ENCODE measurements around the gene SLC16A5.
"Not testable (repeated sequence)": the region's sequence is repeated elsewhere in the genome, so short reads cannot be mapped to it uniquely, and the experiment has no call there.

Gene SLC16A5, protein sequence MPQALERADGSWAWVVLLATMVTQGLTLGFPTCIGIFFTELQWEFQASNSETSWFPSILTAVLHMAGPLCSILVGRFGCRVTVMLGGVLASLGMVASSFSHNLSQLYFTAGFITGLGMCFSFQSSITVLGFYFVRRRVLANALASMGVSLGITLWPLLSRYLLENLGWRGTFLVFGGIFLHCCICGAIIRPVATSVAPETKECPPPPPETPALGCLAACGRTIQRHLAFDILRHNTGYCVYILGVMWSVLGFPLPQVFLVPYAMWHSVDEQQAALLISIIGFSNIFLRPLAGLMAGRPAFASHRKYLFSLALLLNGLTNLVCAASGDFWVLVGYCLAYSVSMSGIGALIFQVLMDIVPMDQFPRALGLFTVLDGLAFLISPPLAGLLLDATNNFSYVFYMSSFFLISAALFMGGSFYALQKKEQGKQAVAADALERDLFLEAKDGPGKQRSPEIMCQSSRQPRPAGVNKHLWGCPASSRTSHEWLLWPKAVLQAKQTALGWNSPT

DNA sequence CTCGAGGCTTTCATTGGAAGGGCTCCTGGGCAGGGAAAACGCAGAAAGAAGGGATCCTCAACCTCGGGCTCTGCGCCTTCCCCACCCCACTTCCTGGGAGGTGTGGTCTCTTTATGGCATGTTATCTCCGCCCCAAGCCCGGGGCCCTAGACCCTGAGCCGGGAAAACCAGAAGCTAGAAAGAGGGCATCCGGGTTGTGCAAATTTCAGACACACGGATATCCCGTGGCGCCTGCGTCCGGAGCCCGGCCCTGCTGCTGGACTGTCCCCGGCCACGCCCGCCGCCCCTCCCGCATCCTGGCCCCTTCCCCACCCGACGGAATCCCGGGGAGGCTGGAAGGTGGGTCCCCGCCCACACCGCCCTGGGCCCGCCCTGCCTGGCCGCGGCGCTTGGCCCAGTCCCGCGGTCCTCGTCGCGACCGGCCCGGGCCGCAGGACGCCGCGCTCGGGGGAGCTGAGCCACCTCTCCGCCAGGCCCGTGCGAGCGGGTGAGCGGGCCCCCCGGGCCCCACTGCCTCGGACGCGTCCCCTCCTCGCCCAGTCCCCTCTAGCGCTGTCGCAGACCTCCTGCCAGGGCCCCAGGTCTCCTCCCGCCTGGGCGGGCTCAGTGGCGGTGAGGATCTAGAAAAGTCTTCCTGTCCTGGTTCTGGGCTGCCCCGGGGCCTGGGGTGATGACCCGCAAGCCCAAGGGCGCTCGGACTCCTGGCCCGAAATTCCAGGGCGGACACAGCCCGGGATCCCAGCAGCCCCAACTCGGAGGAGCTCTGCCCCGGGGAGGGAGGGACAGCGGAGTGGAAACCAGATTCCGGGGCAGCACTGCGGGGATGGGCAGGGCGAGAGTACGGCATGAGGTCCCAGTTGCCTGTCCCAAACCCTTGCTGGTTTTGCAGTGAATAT, at the start of gene SLC16A5:
TSS of gene SLC16A5 (plus strand) at position 397 of the 896 bp plus-strand sequence. CDS start 5,683 bp downstream, outside the sequence.
- H3K4me3 ChIP-seq (ENCODE audit: low read depth in 1 of 5, low read length in 5 of 5): peak within 1 kb of the TSS; percentile 65 to 77 (median 69)
- peak within 1 kb of the TSS; percentile 60 for H3K27ac ChIP-seq (ENCODE audit: low read depth, low read length)
- H3K9ac ChIP-seq (ENCODE audit: low read length in 5 of 5): peak within 1 kb of the TSS; percentile 38 to 84 (median 80)
- H3K36me3 ChIP-seq (ENCODE audit: control insufficient read depth in 5 of 5, insufficient read depth in 5 of 5, low read length in 5 of 5): no peaks in the 10 kb centered on the region
- no peaks in the 10 kb centered on the region for H3K27me3 ChIP-seq (ENCODE audit: control insufficient read depth in 5 of 5, insufficient read depth in 4 of 5, low read length in 5 of 5)
- H3K9me3 ChIP-seq (ENCODE audit: control insufficient read depth in 5 of 5, low read length in 5 of 5): no peaks in the 10 kb centered on the region
- H3K4me1 ChIP-seq (ENCODE audit: control insufficient read depth in 5 of 5, insufficient read depth in 5 of 5, low read length in 5 of 5): peaks cover 3 to 46% (median 31%) of the 10 kb centered on the region in 5 donors

DNA sequence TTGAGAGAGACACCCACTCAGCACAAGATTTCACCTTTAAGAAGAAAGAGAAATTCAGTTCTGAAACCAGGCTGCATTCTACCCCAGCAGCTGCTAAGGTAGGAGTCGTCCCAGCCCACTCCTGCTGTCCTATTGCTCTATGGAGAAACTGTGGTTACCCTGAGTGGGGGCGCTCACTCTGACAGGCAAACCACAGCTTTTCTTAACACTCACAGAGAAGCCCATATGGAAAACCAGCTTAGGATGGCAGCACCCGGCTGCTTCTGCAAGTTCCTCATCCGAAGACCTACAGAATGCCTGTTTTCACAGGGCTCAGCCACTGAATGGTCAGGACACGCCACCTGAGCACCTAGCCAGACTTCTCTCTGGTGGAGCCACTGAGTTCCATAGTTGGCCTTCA, 48.5 kb upstream of the SLC16A5 start:
- Histone ChIP-seq H3K9me3 (ENCODE audit: control insufficient read depth in 5 of 5, low read length in 5 of 5) (no peaks in the 10 kb centered on the region), H3K9ac (ENCODE audit: low read length in 5 of 5) (no peak overlapping the region), H3K27ac (ENCODE audit: low read depth, low read length) (no peak overlapping the region), H3K4me1 (ENCODE audit: control insufficient read depth in 5 of 5, insufficient read depth in 5 of 5, low read length in 5 of 5) (peaks cover 4 to 28% (median 26%) of the 10 kb centered on the region in 5 donors), H3K36me3 (ENCODE audit: control insufficient read depth in 5 of 5, insufficient read depth in 5 of 5, low read length in 5 of 5) (peaks cover 17 to 41% (median 41%) of the 10 kb centered on the region in 5 donors), H3K4me3 (ENCODE audit: low read depth in 1 of 5, low read length in 5 of 5) (no peak overlapping the region), H3K27me3 (ENCODE audit: control insufficient read depth in 5 of 5, insufficient read depth in 4 of 5, low read length in 5 of 5) (no peaks in the 10 kb centered on the region)

DNA sequence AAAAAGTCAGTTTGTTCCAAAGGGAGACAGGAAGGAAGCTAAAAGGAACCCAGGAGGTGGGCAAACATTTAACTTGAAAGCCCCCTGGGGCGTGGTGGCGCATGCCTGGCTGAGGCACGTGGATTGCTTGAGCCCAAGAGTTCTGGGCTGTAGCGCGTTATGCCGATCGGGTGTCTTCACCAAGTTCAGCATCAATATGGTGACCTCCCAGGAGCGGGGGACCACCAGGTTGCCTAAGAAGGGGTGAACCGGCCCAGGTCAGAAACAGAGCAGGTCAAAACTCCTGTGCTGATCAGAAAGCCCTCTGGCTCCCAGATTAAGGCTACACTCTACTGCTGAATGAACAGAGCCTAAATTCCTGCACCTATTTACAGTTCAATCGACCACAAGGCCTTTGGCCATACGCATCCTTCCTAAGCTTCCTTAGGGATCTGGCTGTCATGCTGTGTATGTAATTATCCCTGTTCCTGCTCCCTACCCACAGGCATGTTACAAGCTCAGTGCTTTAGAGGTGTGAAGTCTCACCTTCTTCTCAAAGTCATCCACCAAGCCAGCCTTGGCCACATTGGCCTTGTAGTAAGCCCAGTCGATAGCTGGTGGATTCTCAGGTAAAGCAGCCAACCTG, 46.0 kb upstream of the SLC16A5 start:
- Histone ChIP-seq H3K9me3 (ENCODE audit: control insufficient read depth in 5 of 5, low read length in 5 of 5) (no peaks in the 10 kb centered on the region), H3K4me3 (ENCODE audit: low read depth in 1 of 5, low read length in 5 of 5) (no peak overlapping the region), H3K36me3 (ENCODE audit: control insufficient read depth in 5 of 5, insufficient read depth in 5 of 5, low read length in 5 of 5) (peaks cover 17 to 41% (median 41%) of the 10 kb centered on the region in 5 donors)

DNA sequence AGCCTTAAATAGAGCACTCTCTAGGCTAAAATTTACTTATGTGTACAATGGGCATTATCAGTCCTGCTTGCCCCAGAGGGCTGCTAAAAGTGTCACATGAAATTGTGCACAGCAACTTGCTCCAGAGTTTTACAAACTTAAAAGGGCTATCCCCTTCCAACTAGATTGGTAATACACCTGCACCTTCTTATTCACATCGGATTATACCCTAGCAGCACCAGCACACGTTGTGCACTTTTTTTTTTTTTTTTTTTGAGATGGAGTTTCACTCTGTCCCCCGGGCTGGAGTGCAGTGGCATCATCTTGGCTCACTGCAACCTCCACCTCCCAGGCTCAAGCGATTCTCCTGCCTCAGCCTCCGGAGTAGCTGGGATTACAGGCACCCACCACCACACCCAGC, 44.0 kb upstream of the SLC16A5 start:
- not testable (repeated sequence) for H3K27me3 ChIP-seq (ENCODE audit: control insufficient read depth in 5 of 5, insufficient read depth in 4 of 5, low read length in 5 of 5)

More for the DNA sequence above, 46.0 kb upstream of the SLC16A5 start:
- Histone ChIP-seq H3K27ac (ENCODE audit: low read depth, low read length) (no peak overlapping the region), H3K9ac (ENCODE audit: low read length in 5 of 5) (no peak overlapping the region), H3K4me1 (ENCODE audit: control insufficient read depth in 5 of 5, insufficient read depth in 5 of 5, low read length in 5 of 5) (peaks cover 0 to 13% (median 8%) of the 10 kb centered on the region in 5 donors), H3K27me3 (ENCODE audit: control insufficient read depth in 5 of 5, insufficient read depth in 4 of 5, low read length in 5 of 5) (no peaks in the 10 kb centered on the region)

DNA sequence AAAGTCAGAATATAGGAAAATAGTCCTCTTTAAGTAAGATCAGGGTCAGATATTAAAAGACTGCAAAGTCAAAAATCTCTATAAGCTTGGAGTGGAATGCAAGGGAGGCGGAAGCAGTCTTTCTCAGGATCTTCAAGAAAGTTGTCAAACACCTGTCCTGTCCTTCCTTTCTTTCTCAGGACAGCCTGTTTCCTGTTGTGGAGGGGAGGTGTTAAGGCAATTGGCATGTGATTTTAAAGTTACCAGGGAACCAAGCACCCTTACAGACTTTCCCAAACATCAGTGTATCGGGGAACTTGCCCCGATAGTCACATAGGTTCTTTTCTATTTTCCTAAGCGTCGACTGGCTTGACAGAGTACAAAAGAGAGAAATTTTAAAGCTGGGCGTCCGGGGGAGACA, 43.0 kb upstream of the SLC16A5 start:
- no peak overlapping the region for H3K9ac ChIP-seq (ENCODE audit: low read length in 5 of 5)
- H3K9me3 ChIP-seq (ENCODE audit: control insufficient read depth in 5 of 5, low read length in 5 of 5): no peaks in the 10 kb centered on the region
- no peak overlapping the region for H3K4me3 ChIP-seq (ENCODE audit: low read depth in 1 of 5, low read length in 5 of 5)
- H3K4me1 ChIP-seq (ENCODE audit: control insufficient read depth in 5 of 5, insufficient read depth in 5 of 5, low read length in 5 of 5): peaks cover 0 to 29% (median 27%) of the 10 kb centered on the region in 5 donors
- H3K36me3 ChIP-seq (ENCODE audit: control insufficient read depth in 5 of 5, insufficient read depth in 5 of 5, low read length in 5 of 5): peaks cover 11 to 31% (median 27%) of the 10 kb centered on the region in 5 donors
- H3K27me3 ChIP-seq (ENCODE audit: control insufficient read depth in 5 of 5, insufficient read depth in 4 of 5, low read length in 5 of 5): no peaks in the 10 kb centered on the region
- no peak overlapping the region for H3K27ac ChIP-seq (ENCODE audit: low read depth, low read length)

More for the DNA sequence above, 44.0 kb upstream of the SLC16A5 start:
- H3K36me3 ChIP-seq (ENCODE audit: control insufficient read depth in 5 of 5, insufficient read depth in 5 of 5, low read length in 5 of 5): peaks cover 13 to 36% (median 35%) of the 10 kb centered on the region in 5 donors
- H3K27ac ChIP-seq (ENCODE audit: low read depth, low read length); H3K9ac ChIP-seq (ENCODE audit: low read length in 5 of 5); H3K9me3 ChIP-seq (ENCODE audit: control insufficient read depth in 5 of 5, low read length in 5 of 5); H3K4me3 ChIP-seq (ENCODE audit: low read depth in 1 of 5, low read length in 5 of 5): not testable (repeated sequence)
- H3K4me1 ChIP-seq (ENCODE audit: control insufficient read depth in 5 of 5, insufficient read depth in 5 of 5, low read length in 5 of 5): peaks cover 0 to 25% (median 22%) of the 10 kb centered on the region in 5 donors

DNA sequence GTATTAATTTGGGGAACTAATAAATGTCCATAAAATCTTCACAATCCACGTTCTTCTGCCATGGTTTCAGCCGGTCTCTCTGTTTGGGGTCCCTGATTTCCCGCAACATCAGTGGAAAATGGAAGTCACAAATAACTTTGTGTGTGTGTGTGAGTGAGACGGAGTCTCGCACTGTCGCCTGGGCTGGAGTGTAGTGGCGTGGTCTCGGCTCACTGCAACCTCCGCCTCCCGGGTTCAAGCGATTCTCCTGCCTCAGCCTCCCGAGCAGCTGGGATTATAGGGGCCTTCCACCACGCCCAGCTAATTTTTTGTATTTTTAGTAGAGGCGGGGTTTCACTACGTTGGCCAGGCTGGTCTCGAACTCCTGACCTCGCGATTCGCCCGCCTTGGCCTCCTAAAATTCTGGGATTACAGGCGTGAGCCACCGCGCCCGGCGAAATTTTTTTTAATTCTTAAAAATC, 41.8 kb upstream of the SLC16A5 start:
- H3K27ac ChIP-seq (ENCODE audit: low read depth, low read length): peak overlapping the region; percentile 99
- H3K27me3 ChIP-seq (ENCODE audit: control insufficient read depth in 5 of 5, insufficient read depth in 4 of 5, low read length in 5 of 5); H3K9me3 ChIP-seq (ENCODE audit: control insufficient read depth in 5 of 5, low read length in 5 of 5): not testable (repeated sequence)
- peak overlapping the region; percentile 63 to 99 (median 92) for H3K9ac ChIP-seq (ENCODE audit: low read length in 5 of 5)
- H3K4me1 ChIP-seq (ENCODE audit: control insufficient read depth in 5 of 5, insufficient read depth in 5 of 5, low read length in 5 of 5): peaks cover 0 to 29% (median 27%) of the 10 kb centered on the region in 5 donors
- peak overlapping the region; percentile 70 to 99 (median 89) for H3K4me3 ChIP-seq (ENCODE audit: low read depth in 1 of 5, low read length in 5 of 5)
- H3K36me3 ChIP-seq (ENCODE audit: control insufficient read depth in 5 of 5, insufficient read depth in 5 of 5, low read length in 5 of 5): peaks cover 7 to 22% (median 21%) of the 10 kb centered on the region in 5 donors

DNA sequence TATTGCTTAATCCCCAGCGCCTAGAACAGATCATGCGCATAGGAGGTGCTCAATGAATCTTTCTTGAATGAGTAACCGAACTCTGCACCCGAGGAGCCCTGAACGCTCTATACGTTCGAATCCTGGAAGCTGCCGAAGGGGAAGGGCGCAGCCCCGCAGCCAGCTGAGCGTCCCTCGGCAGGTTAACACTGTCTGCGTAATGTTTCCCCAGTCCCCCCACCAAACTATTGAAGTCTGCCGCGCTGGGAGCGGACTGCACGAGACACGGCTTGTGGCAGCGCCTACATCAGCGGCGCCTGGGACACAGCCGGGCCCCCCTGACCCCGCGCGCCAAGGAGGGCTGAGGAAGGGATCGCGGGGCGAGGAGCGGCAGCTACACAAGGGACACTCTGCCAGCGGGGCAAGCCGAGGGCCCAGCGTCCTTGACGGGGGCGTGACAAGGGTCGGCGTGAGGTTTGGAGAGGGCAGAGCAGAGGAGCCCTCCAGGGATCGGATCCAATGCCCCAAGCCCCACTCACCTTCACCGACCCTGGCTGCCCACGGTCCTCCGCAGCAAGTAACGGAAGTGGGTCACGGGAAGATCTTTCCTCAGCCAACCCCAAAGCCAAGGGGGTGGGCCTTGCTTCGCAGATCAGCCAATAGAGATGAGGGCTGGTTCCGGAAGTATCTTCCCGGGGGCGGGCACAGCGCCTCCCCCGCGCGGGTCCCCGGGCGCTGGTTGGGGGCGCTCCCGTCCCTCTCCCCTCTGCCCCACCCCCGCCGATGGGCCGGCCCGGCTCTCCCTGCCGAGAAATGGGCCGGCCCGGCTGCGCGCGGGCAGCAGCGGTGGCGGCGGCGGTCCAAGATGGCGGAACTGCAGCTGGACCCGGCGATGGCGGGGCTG, 41.1 kb upstream of the SLC16A5 start, which contains the start of the genes ATP5PD and KCTD2:
TSS of gene ATP5PD (minus strand) at position 563 of the 883 bp plus-strand sequence. CDS start 4,319 bp downstream, outside the sequence.
TSS of gene KCTD2 (plus strand) at position 819 of the 883 bp plus-strand sequence. CDS start at position 845, 26 bp downstream.
- Histone ChIP-seq H3K27me3 (ENCODE audit: control insufficient read depth in 5 of 5, insufficient read depth in 4 of 5, low read length in 5 of 5) (no peaks in the 10 kb centered on the region), H3K36me3 (ENCODE audit: control insufficient read depth in 5 of 5, insufficient read depth in 5 of 5, low read length in 5 of 5) (peaks cover 7 to 15% (median 14%) of the 10 kb centered on the region in 5 donors), H3K9me3 (ENCODE audit: control insufficient read depth in 5 of 5, low read length in 5 of 5) (no peaks in the 10 kb centered on the region), H3K4me1 (ENCODE audit: control insufficient read depth in 5 of 5, insufficient read depth in 5 of 5, low read length in 5 of 5) (peaks cover 0 to 29% (median 27%) of the 10 kb centered on the region in 5 donors), H3K27ac (ENCODE audit: low read depth, low read length) (peak within 1 kb of the TSS; percentile 99), H3K9ac (ENCODE audit: low read length in 5 of 5) (peak within 1 kb of the TSS; percentile 63 to 99 (median 92)), H3K4me3 (ENCODE audit: low read depth in 1 of 5, low read length in 5 of 5) (peak within 1 kb of the TSS; percentile 73 to 99 (median 89))

DNA sequence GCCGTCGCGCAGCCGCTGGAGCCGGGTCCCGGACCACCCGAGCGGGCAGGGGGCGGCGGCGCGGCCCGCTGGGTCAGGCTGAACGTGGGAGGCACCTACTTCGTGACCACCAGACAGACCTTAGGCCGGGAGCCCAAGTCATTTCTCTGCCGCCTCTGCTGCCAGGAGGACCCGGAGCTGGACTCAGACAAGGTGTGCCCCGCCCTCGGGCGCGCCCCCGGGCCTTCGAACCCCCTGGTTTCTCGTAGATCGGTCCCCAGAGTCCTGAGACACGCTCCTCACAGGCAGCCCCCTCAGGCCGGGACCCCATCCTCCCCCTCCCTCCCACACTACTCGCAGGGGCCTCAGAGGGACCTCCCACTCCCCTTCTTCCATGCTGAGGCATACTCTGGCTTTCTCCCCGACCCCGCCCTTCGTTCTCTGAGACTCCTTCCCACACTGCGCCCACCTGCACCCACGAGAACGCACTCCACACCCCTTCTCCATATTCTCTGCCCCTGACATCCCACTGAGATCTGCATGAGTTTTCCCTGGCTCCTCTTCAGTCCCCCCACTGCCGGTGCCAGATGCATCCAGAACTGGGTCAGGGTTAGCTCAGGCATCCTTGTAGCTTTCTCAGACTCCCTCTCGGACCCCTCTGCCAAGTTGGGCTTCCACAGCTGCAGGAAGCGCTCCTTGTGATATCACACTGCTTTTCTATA, 40.2 kb upstream of the SLC16A5 start:
- Histone ChIP-seq H3K4me1 (ENCODE audit: control insufficient read depth in 5 of 5, insufficient read depth in 5 of 5, low read length in 5 of 5) (peaks cover 0 to 29% (median 27%) of the 10 kb centered on the region in 5 donors), H3K4me3 (ENCODE audit: low read depth in 1 of 5, low read length in 5 of 5) (peak overlapping the region; percentile 61 to 89 (median 78)), H3K36me3 (ENCODE audit: control insufficient read depth in 5 of 5, insufficient read depth in 5 of 5, low read length in 5 of 5) (peaks cover 0 to 13% (median 9%) of the 10 kb centered on the region in 5 donors), H3K27ac (ENCODE audit: low read depth, low read length) (peak overlapping the region; percentile 67), H3K9me3 (ENCODE audit: control insufficient read depth in 5 of 5, low read length in 5 of 5) (no peaks in the 10 kb centered on the region), H3K27me3 (ENCODE audit: control insufficient read depth in 5 of 5, insufficient read depth in 4 of 5, low read length in 5 of 5) (no peaks in the 10 kb centered on the region), H3K9ac (ENCODE audit: low read length in 5 of 5) (peak overlapping the region; percentile 32 to 91 (median 86))
